Activated CD4-positive, alpha-beta T cell treated with anti-CD3 and anti-CD28 coated beads, Interleukin-10, Interleukin-2, amounts not matched to agents 100 ng/mL and 50 ng/mL, durations not matched to agents 16 hours and 8 hours (primary cell): ENCODE data around the gene NECTIN4.
"Not testable (repeated sequence)": the region's sequence is repeated elsewhere in the genome, so short reads cannot be mapped to it uniquely, and the experiment has no call there.

ENCODE experiments used
- DNase-seq: peaks from one replicate; pipeline ENCODE4 v3.0.0-alpha.2; 2020

NECTIN4 gene

GRCh38 chr1:161080441-161081405, 8.6 kb downstream of the NECTIN4 start:
- no peak for DNase-seq

- DNase-seq, result no peak
These were observed 9.8 kb downstream of the NECTIN4 start for GRCh38 chr1:161079436-161080110.

GRCh38 chr1:161077426-161077825, 11.9 kb downstream of the NECTIN4 start:
- DNase-seq, result no peak

DNA sequence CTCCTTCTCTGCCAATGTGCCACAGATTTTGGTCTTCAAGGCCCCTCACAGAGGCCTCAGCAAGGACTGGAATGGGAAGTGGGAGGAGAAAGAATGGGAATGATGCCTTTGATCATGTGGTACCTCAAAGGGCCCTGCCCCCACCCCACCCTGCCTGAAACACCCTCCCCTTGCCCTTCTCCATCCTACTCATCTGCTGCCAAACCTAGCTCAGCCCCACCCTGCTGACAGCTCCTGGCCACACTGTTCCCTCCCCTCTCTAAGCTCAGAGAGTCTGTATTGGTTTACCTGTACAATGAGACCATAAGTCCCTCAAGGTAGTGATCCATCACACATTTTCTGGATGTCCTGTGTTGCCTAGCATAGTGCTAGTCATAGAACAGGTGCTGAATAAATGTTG, 12.9 kb downstream of the NECTIN4 start:
- no peak for DNase-seq

DNA sequence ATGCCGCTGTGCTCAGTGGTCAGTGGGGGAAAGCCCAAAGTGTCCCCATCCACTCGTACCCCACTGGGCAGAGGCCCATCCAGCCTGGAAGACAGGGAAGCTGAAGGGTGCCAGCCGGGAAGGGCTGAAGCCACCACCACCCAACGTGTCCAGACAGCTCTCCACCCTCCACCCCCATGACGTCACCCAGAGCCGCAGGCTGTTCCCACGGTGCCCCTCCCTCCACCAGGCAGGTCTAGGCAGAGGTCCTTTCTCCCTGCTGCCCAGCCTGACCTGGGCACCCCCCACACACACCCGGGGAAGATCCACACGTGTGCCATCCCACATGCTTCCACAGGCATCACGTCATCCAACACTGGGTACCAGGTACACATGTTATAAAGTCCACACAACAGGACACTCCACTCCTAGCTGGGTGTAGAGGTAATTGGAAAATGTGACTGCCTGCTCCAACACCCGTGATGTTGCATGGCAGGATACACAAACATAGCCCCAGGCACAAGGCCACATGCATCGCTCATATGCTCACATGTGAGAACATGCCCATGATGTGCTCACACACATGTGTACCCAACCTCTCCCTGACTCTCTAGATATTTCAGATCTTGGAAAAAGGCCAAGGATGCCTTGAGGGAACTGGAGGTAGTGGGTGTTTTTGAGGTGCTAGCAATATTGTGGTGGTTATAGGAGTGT, 14.5 kb downstream of the NECTIN4 start:
- no peak for DNase-seq

GRCh38 chr1:161073474-161074121, 15.8 kb downstream of the NECTIN4 start:
- no peak for DNase-seq

- DNase-seq, result no peak
These were observed 16.5 kb downstream of the NECTIN4 start for GRCh38 chr1:161072751-161073449.

GRCh38 chr1:161071886-161072371, 17.4 kb downstream of the NECTIN4 start:
- peak; percentile 58 for DNase-seq

- DNase-seq, result no peak
These were observed 18.6 kb downstream of the NECTIN4 start for GRCh38 chr1:161070761-161071160.

DNA sequence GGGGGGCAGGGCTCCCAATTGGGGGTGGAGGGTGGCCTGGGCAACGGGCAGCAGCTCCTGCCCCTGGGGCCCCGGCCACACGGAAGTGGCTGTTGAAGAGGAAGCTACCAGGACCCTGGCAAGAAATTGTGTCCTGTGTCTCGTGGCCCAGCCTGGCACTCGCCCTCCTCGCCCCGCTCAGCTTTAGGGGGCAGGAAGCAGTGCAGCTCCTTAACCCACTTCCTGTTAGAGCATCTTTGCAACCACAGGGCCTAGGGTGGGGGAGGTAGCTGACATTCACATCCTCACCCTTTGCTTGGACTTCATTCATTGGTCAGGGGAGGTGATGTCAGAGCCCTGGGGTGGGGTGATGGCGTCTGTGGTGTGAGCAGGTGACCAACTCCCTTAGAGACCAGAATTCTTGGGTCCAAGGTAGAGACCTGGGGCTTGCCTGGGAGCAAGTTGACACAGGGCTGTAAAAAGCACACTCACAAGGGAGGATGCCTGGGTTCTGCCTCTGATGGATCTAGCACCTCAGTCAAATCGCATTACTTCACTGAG, 19.6 kb downstream of the NECTIN4 start, which contains the start of gene ARHGAP30:
TSS of gene ARHGAP30 (minus strand) at position 161 of the 540 bp plus-strand sequence. CDS start 267 bp downstream, outside the sequence.
- peak; percentile 98 for DNase-seq

DNA sequence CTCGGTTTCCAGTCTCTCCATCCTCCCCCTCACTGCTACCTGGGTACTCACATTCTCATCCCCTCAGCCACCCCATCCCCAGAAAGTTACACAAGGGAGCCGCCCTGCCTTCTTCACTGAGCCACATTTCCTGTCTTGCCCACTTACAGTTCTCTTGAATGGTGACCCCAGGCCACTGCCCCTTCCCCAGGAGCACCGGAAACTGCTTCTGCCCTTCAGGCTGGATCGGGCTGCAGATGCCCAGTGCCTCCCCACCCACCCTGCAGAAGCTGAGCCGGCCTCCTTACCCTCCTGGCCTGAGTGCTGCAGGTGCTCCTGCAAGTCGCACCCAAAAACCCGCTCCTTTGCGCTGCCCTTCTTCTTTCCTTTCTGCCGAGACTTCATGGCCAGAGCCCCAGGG, 20.1 kb downstream of the NECTIN4 start:
- DNase-seq, result peak; percentile 24

DNA sequence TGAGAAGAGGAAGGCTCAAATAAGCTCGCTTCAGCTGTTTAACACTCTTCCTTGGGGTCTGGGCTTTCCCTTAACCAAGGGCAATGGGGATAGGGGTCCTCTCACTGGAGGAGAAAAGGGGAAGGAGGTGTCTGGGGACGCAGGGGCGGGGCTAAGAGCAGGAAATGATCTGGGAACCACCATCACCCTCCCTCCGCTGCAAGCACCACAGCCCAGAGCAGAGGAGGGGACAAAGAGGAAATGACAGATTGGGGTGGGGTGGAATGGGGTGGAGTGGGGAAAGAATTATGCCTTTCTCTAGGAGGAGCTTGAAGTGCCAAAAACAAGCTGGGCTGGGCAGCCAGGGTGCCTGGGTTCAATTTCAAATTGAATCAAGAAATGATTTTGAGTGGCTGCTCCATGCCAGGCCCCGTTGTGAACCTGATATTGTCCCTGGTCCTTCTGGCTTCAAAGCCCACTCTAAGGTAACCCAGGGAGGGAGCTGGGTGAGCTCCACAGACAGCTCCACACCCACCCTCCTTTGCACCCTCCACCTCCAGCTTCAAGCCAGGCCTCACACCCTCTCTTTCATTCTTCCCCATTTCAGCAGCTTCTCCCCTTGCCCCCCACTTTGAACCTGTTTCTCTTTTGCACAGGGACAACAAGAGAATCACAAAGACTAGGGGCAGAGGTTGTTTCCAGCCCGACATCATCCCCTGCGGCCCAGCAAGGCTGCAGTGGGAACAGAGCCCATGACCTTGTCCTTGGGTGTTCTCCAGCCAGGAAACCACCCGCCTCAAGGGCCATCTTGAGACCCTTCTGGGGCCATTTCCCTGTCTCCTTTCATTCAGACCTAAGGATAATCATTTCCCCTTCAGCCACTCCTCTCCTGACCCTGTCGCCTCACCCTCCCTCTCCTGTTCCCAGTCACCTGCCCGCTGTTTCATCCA, 20.8 kb downstream of the NECTIN4 start:
- peak; percentile 91 for DNase-seq

DNA sequence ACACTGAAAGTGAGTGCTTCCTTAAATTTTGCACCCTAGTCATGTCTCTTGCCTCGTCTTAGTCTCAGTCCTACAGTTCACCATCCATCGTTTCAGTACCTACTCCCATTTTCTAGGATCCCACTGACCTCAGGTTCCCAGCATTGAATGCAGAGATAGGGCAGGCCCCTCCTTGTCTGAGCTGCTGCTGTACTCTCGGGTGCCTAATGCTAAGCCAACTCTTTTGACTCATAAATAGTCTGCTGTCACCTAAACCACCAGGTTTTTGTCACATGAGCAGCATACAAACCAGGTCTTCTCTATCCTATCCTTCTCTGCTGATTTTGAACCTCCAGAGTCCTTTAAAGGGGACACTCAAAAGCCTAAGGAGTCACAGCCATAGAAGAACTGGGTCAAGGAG, 22.7 kb downstream of the NECTIN4 start:
- DNase-seq, result peak; percentile 55

- not testable (repeated sequence) for DNase-seq
These were observed 23.7 kb downstream of the NECTIN4 start for GRCh38 chr1:161065681-161066080.

DNA sequence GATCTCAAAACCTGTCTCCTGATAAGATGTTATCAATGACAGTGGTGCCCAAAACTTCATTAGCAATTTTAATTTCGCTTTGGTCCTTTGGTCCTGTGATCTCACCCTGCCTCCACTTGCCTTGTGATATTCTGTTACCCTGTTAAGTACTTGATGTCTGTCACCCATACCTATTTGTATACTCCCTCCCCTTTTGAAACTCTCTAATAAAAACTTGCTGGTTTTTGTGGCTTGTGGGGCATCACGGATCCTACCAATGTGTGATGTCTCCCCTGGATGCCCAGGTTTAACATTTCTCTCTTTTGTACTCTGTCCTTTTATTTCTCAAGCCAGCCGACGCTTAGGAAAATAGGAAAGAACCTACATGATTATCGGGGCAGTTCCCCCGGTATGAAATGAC, 25.4 kb downstream of the NECTIN4 start:
- DNase-seq, result not testable (repeated sequence)

DNA sequence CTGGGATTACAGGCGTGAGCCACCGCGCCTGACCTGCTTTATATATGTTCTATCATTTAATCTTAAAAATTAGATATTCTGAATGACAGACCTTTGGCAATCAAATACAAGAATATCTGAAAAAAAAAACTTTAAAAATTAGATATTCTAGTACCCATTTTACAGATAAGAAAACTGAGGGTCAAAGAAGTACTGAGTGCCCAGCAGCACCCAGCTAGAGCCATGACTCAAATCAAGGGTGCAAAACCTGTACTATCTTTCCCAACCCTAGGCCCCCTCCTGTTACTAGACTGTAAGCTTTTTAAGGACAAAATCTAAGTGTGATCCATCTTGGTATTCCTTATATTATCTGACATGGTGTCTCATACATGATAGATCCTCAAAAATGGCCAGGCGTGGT, 27.9 kb downstream of the NECTIN4 start:
- no peak for DNase-seq

GRCh38 chr1:161059293-161059692, 30.1 kb downstream of the NECTIN4 start:
- DNase-seq, result no peak

GRCh38 chr1:161054805-161055204, 34.6 kb downstream of the NECTIN4 start:
- no peak for DNase-seq

DNA sequence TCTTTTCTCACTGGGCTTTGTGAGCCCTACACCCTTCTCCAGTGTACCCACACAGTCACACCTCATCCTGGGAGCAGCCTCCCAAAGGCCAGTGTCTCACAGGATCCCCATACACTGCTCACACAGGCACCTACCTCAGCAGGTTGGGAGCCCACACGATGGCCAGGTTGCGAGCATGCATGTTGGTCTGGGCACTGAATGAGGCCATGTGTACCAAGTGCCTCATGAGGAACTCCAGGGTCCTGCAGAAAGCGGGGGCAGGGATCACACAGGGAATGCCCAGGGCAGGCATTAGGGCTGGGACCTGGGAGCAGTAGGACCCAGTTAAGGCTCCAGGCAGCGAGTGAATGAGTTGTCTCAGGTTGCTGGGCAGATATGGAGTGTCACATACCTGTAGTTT, 35.1 kb downstream of the NECTIN4 start:
- DNase-seq, result no peak

DNA sequence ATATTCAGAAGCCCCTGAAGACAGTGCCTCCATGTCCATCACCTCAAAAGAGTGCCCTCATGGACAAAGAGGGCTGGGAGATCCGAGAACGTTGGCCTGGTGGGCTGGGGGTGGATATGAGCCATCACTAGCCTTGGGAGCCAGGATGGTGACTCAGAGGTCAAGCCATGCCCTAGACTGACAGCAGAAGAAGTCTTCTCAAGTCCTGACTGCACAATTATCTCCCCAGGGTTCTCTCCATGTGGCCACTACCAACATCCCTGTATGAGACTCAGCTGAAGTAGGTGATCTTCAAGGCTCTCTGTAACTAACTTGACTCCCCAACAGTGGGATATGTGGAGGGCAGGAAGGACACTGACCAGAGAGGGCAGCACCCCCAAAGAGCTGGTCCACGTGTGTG, 36.5 kb downstream of the NECTIN4 start:
- no peak for DNase-seq
